Measurements from ENCODE around the gene NSUN3.

Gene NSUN3

GRCh38 chr3:94132777-94133176 lies 69.9 kb downstream of the NSUN3 start:
- no peak for DNase-seq
- no peaks in the 10 kb centered on the region for H3K4me1 ChIP-seq (ENCODE audit: insufficient read depth, low read length)
- no peaks in the 10 kb centered on the region for H4K20me1 ChIP-seq (ENCODE audit: insufficient read depth, low read length)
- TF ChIP-seq EZH2 (IDR thresholded peaks at IDR 0.05; ENCODE audit: borderline replicate concordance, low read depth, low read length, severe bottlenecking) (no peak), CTCF (IDR thresholded peaks at IDR 0.05; ENCODE audit: borderline replicate concordance, extremely low read depth, low read length, poor library complexity, severe bottlenecking) (no peak)
- H2AFZ ChIP-seq (ENCODE audit: low read depth, low read length), result no peak overlapping the region
- H3K36me3 ChIP-seq (ENCODE audit: insufficient read depth, low read length), result peaks cover 1% of the 10 kb centered on the region; the same call in 1 of the 2 replicates
- H3K27ac ChIP-seq (ENCODE audit: low read length), result no peak overlapping the region
- no peaks in the 10 kb centered on the region for H3K9me3 ChIP-seq (ENCODE audit: insufficient read depth, low read length, severe bottlenecking)
- no peaks in the 10 kb centered on the region for H3K27me3 ChIP-seq (ENCODE audit: insufficient read depth, low read length, poor library complexity)
- H3K9ac ChIP-seq (ENCODE audit: low read depth, low read length), result no peak overlapping the region
- no peak overlapping the region for H3K4me3 ChIP-seq (ENCODE audit: low read depth in 1 of 2, low read length in 2 of 2)
- H3K79me2 ChIP-seq (ENCODE audit: insufficient read depth, low read length), result no peaks in the 10 kb centered on the region
- no peak overlapping the region for H3K4me2 ChIP-seq (ENCODE audit: insufficient read depth, low read length)
- ATAC-seq (ENCODE audit: insufficient read depth, low read depth), result no peak

DNA sequence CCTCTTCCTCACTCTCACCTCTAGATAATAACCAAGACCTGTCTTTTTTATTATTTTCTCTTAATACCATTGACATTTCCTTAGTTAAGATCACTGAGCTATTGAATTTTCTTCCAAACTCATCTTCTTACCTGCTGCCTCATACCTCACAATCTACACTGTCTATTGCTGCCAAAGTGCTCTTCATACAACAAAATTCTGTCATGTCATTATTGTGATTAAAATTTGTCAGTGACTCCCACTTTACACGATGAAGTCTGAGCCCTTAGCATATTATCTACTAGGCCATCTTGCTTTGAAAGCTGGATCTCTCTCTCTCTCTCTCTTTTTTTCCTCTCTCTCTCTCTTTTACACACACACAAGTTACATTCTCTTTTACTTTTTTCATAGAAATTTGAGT lies 73.3 kb downstream of the NSUN3 start:
- no peaks in the 10 kb centered on the region for H4K20me1 ChIP-seq (ENCODE audit: insufficient read depth, low read length)
- no peak overlapping the region for H3K4me2 ChIP-seq (ENCODE audit: insufficient read depth, low read length)
- ATAC-seq (ENCODE audit: insufficient read depth, low read depth), result no peak
- DNase-seq, result no peak
- no peaks in the 10 kb centered on the region for H3K27me3 ChIP-seq (ENCODE audit: insufficient read depth, low read length, poor library complexity)
- H3K36me3 ChIP-seq (ENCODE audit: insufficient read depth, low read length), result no peaks in the 10 kb centered on the region
- H3K9me3 ChIP-seq (ENCODE audit: insufficient read depth, low read length, severe bottlenecking), result no peaks in the 10 kb centered on the region
- H3K4me1 ChIP-seq (ENCODE audit: insufficient read depth, low read length), result no peaks in the 10 kb centered on the region
- no peak overlapping the region for H3K9ac ChIP-seq (ENCODE audit: low read depth, low read length)
- no peak overlapping the region for H3K27ac ChIP-seq (ENCODE audit: low read length)
- no peak for TF ChIP-seq CTCF (IDR thresholded peaks at IDR 0.05; ENCODE audit: borderline replicate concordance, extremely low read depth, low read length, poor library complexity, severe bottlenecking)
- no peak for TF ChIP-seq EZH2 (IDR thresholded peaks at IDR 0.05; ENCODE audit: borderline replicate concordance, low read depth, low read length, severe bottlenecking)
- no peaks in the 10 kb centered on the region for H3K79me2 ChIP-seq (ENCODE audit: insufficient read depth, low read length)
- no peak overlapping the region for H2AFZ ChIP-seq (ENCODE audit: low read depth, low read length)
- no peak overlapping the region for H3K4me3 ChIP-seq (ENCODE audit: low read depth in 1 of 2, low read length in 2 of 2)

- no peak overlapping the region for H3K9ac ChIP-seq (ENCODE audit: low read depth, low read length)
- H4K20me1 ChIP-seq (ENCODE audit: insufficient read depth, low read length), result no peaks in the 10 kb centered on the region
- no peaks in the 10 kb centered on the region for H3K36me3 ChIP-seq (ENCODE audit: insufficient read depth, low read length)
- no peak overlapping the region for H3K4me2 ChIP-seq (ENCODE audit: insufficient read depth, low read length)
- TF ChIP-seq EZH2 (IDR thresholded peaks at IDR 0.05; ENCODE audit: borderline replicate concordance, low read depth, low read length, severe bottlenecking) (no peak), CTCF (IDR thresholded peaks at IDR 0.05; ENCODE audit: borderline replicate concordance, extremely low read depth, low read length, poor library complexity, severe bottlenecking) (no peak)
- H3K9me3 ChIP-seq (ENCODE audit: insufficient read depth, low read length, severe bottlenecking), result no peaks in the 10 kb centered on the region
- H2AFZ ChIP-seq (ENCODE audit: low read depth, low read length), result no peak overlapping the region
- H3K27me3 ChIP-seq (ENCODE audit: insufficient read depth, low read length, poor library complexity), result no peaks in the 10 kb centered on the region
- no peak for ATAC-seq (ENCODE audit: insufficient read depth, low read depth)
- no peak overlapping the region for H3K27ac ChIP-seq (ENCODE audit: low read length)
- no peaks in the 10 kb centered on the region for H3K4me1 ChIP-seq (ENCODE audit: insufficient read depth, low read length)
- no peak for DNase-seq
- no peaks in the 10 kb centered on the region for H3K79me2 ChIP-seq (ENCODE audit: insufficient read depth, low read length)
- no peak overlapping the region for H3K4me3 ChIP-seq (ENCODE audit: low read depth in 1 of 2, low read length in 2 of 2)
Observed at GRCh38 chr3:94137377-94137776, 74.5 kb downstream of the NSUN3 start.

DNA sequence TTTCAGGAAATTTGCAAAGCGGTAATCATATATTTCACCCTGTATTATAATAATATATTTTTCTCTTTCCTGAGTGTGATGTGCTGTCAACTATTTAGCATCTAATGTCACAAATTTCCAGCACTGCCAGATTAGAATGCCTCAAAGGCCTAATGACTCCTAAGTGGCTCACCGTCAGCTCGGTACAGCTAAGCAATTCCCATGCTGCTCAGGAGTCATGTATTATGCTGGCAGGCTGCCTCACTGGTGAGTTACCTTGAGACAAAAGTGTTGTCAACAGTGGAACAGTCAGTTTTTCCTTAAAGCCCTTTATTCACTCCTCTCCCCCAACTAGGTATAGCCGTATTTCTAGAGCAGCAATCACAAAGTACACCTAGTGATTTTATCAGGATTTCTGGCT lies 83.6 kb downstream of the NSUN3 start:
- ATAC-seq (ENCODE audit: insufficient read depth, low read depth) (no peak), DNase-seq (no peak)
- H3K27ac ChIP-seq (ENCODE audit: low read length), result no peak overlapping the region
- no peaks in the 10 kb centered on the region for H3K9me3 ChIP-seq (ENCODE audit: insufficient read depth, low read length, severe bottlenecking)
- no peak overlapping the region for H3K9ac ChIP-seq (ENCODE audit: low read depth, low read length)
- no peak overlapping the region for H3K4me3 ChIP-seq (ENCODE audit: low read depth in 1 of 2, low read length in 2 of 2)
- no peaks in the 10 kb centered on the region for H3K79me2 ChIP-seq (ENCODE audit: insufficient read depth, low read length)
- TF ChIP-seq EZH2 (IDR thresholded peaks at IDR 0.05; ENCODE audit: borderline replicate concordance, low read depth, low read length, severe bottlenecking), result no peak
- no peak for TF ChIP-seq CTCF (IDR thresholded peaks at IDR 0.05; ENCODE audit: borderline replicate concordance, extremely low read depth, low read length, poor library complexity, severe bottlenecking)
- H2AFZ ChIP-seq (ENCODE audit: low read depth, low read length), result no peak overlapping the region
- H3K36me3 ChIP-seq (ENCODE audit: insufficient read depth, low read length), result no peaks in the 10 kb centered on the region
- H4K20me1 ChIP-seq (ENCODE audit: insufficient read depth, low read length), result no peaks in the 10 kb centered on the region
- no peak overlapping the region for H3K4me2 ChIP-seq (ENCODE audit: insufficient read depth, low read length)
- no peaks in the 10 kb centered on the region for H3K27me3 ChIP-seq (ENCODE audit: insufficient read depth, low read length, poor library complexity)
- no peaks in the 10 kb centered on the region for H3K4me1 ChIP-seq (ENCODE audit: insufficient read depth, low read length)

All from DND-41 (cell line).